OCI-LY1 (cell line): Measurements from ENCODE around the gene DGKG.

Source experiments
- EZH2 ChIP-seq: fragments of 200-600 bp; sonication (generic), shearing (Covaris generic); IDR thresholded peaks from 2 replicates; pipeline ENCODE4 v1.8.0; 2017; ENCODE audit warnings: borderline replicate concordance, mixed run types, mild to moderate bottlenecking, antibody characterized with exemption, low read length, moderate library complexity, mixed read lengths
- TF ChIP-seq, protein P1 (sequence below): fragments of 200-600 bp; sonication (generic), shearing (Covaris generic); IDR thresholded peaks from 2 replicates; pipeline ENCODE4 v1.5.1; 2017; ENCODE audit warnings: mild to moderate bottlenecking, antibody characterized with exemption, low read length, moderate library complexity, mixed read lengths

- TF ChIP-seq, protein P1, sequence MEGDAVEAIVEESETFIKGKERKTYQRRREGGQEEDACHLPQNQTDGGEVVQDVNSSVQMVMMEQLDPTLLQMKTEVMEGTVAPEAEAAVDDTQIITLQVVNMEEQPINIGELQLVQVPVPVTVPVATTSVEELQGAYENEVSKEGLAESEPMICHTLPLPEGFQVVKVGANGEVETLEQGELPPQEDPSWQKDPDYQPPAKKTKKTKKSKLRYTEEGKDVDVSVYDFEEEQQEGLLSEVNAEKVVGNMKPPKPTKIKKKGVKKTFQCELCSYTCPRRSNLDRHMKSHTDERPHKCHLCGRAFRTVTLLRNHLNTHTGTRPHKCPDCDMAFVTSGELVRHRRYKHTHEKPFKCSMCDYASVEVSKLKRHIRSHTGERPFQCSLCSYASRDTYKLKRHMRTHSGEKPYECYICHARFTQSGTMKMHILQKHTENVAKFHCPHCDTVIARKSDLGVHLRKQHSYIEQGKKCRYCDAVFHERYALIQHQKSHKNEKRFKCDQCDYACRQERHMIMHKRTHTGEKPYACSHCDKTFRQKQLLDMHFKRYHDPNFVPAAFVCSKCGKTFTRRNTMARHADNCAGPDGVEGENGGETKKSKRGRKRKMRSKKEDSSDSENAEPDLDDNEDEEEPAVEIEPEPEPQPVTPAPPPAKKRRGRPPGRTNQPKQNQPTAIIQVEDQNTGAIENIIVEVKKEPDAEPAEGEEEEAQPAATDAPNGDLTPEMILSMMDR = peak; percentile 85
- TF ChIP-seq EZH2 = no peak
Observed at GRCh38 chr3:186241910-186242821, 119.9 kb downstream of the DGKG start.
